Measurements from ENCODE around the gene HSDL2.
"Not testable (repeated sequence)": the region's sequence is repeated elsewhere in the genome, so short reads cannot be mapped to it uniquely, and the experiment has no call there.

The HSDL2 gene

GRCh38 chr9:112348257-112349007, 31.5 kb upstream of the HSDL2 start:
- Histone ChIP-seq H3K9me3 (ENCODE audit: insufficient read depth, low read depth, low read length) (no peaks in the 10 kb centered on the region), H3K9ac (ENCODE audit: low read depth, low read length) (no peak overlapping the region), H3K27me3 (ENCODE audit: insufficient read depth, low read length) (no peaks in the 10 kb centered on the region), H3K36me3 (ENCODE audit: insufficient read depth, low read length) (no peaks in the 10 kb centered on the region), H3K4me3 (ENCODE audit: low read length) (peak overlapping the region; percentile 34), H3K27ac (ENCODE audit: low read depth, low read length) (no peak overlapping the region; the same call in 1 of the 2 replicates), H3K4me1 (ENCODE audit: insufficient read depth, low read length) (peaks cover 13% of the 10 kb centered on the region)
- WGBS: 67% methylated on average over 18 of the region's 19 CpGs

- Histone ChIP-seq H3K4me1 (ENCODE audit: insufficient read depth, low read length) (peaks cover 13% of the 10 kb centered on the region), H3K36me3 (ENCODE audit: insufficient read depth, low read length) (no peaks in the 10 kb centered on the region), H3K4me3 (ENCODE audit: low read length) (peak overlapping the region; percentile 34), H3K27me3 (ENCODE audit: insufficient read depth, low read length) (no peaks in the 10 kb centered on the region), H3K27ac (ENCODE audit: low read depth, low read length) (no peak overlapping the region; the same call in 1 of the 2 replicates), H3K9me3 (ENCODE audit: insufficient read depth, low read depth, low read length) (no peaks in the 10 kb centered on the region), H3K9ac (ENCODE audit: low read depth, low read length) (no peak overlapping the region)
- 63% methylated on average over 3 of the region's 4 CpGs for WGBS
Observed at GRCh38 chr9:112349008-112349333, 30.9 kb upstream of the HSDL2 start.

- peaks cover 16% of the 10 kb centered on the region for H3K4me1 ChIP-seq (ENCODE audit: insufficient read depth, low read length)
- no peak overlapping the region for H3K4me3 ChIP-seq (ENCODE audit: low read length)
- H3K27ac ChIP-seq (ENCODE audit: low read depth, low read length): no peak overlapping the region
- WGBS: 92% methylated on average over 3 of the region's 3 CpGs
- no peak overlapping the region for H3K9ac ChIP-seq (ENCODE audit: low read depth, low read length)
- H3K36me3 ChIP-seq (ENCODE audit: insufficient read depth, low read length): no peaks in the 10 kb centered on the region
- no peaks in the 10 kb centered on the region for H3K9me3 ChIP-seq (ENCODE audit: insufficient read depth, low read depth, low read length)
- no peaks in the 10 kb centered on the region for H3K27me3 ChIP-seq (ENCODE audit: insufficient read depth, low read length)
Observed at GRCh38 chr9:112351184-112351583, 28.7 kb upstream of the HSDL2 start.

GRCh38 chr9:112352209-112352608, 27.7 kb upstream of the HSDL2 start:
- WGBS: 76% methylated on average over 3 of the region's 3 CpGs
- no peaks in the 10 kb centered on the region for H3K27me3 ChIP-seq (ENCODE audit: insufficient read depth, low read length)
- no peak overlapping the region for H3K9ac ChIP-seq (ENCODE audit: low read depth, low read length)
- no peaks in the 10 kb centered on the region for H3K9me3 ChIP-seq (ENCODE audit: insufficient read depth, low read depth, low read length)
- H3K4me1 ChIP-seq (ENCODE audit: insufficient read depth, low read length): peaks cover 16% of the 10 kb centered on the region
- H3K4me3 ChIP-seq (ENCODE audit: low read length): no peak overlapping the region
- no peaks in the 10 kb centered on the region for H3K36me3 ChIP-seq (ENCODE audit: insufficient read depth, low read length)
- no peak overlapping the region for H3K27ac ChIP-seq (ENCODE audit: low read depth, low read length)

- H3K9me3 ChIP-seq (ENCODE audit: insufficient read depth, low read depth, low read length): no peaks in the 10 kb centered on the region
- no peaks in the 10 kb centered on the region for H3K27me3 ChIP-seq (ENCODE audit: insufficient read depth, low read length)
- no peak overlapping the region for H3K27ac ChIP-seq (ENCODE audit: low read depth, low read length)
- no peak overlapping the region for H3K4me3 ChIP-seq (ENCODE audit: low read length)
- H3K4me1 ChIP-seq (ENCODE audit: insufficient read depth, low read length): 0 out of 2 replicates have a peak, but pooled peaks cover 3% of the 10 kb centered on the region
- 95% methylated on average over 1 of the region's 1 CpG for WGBS
- H3K36me3 ChIP-seq (ENCODE audit: insufficient read depth, low read length): no peaks in the 10 kb centered on the region
- no peak overlapping the region for H3K9ac ChIP-seq (ENCODE audit: low read depth, low read length)
Observed at GRCh38 chr9:112354081-112354743, 25.7 kb upstream of the HSDL2 start.

GRCh38 chr9:112355427-112355897, 24.4 kb upstream of the HSDL2 start:
- 0 out of 2 replicates have a peak, but pooled peaks cover 3% of the 10 kb centered on the region for H3K4me1 ChIP-seq (ENCODE audit: insufficient read depth, low read length)
- H3K9ac ChIP-seq (ENCODE audit: low read depth, low read length): no peak overlapping the region
- H3K9me3 ChIP-seq (ENCODE audit: insufficient read depth, low read depth, low read length): no peaks in the 10 kb centered on the region
- no peak overlapping the region for H3K27ac ChIP-seq (ENCODE audit: low read depth, low read length)
- H3K27me3 ChIP-seq (ENCODE audit: insufficient read depth, low read length): no peaks in the 10 kb centered on the region
- WGBS: 81% methylated on average over 8 of the region's 8 CpGs
- H3K4me3 ChIP-seq (ENCODE audit: low read length): no peak overlapping the region
- no peaks in the 10 kb centered on the region for H3K36me3 ChIP-seq (ENCODE audit: insufficient read depth, low read length)

GRCh38 chr9:112360047-112360804, 19.7 kb upstream of the HSDL2 start:
- Histone ChIP-seq H3K9me3 (ENCODE audit: insufficient read depth, low read depth, low read length) (no peaks in the 10 kb centered on the region), H3K27me3 (ENCODE audit: insufficient read depth, low read length) (no peaks in the 10 kb centered on the region), H3K4me1 (ENCODE audit: insufficient read depth, low read length) (0 out of 2 replicates have a peak, but pooled peaks cover 1% of the 10 kb centered on the region), H3K36me3 (ENCODE audit: insufficient read depth, low read length) (no peaks in the 10 kb centered on the region), H3K9ac (ENCODE audit: low read depth, low read length) (no peak overlapping the region), H3K27ac (ENCODE audit: low read depth, low read length) (no peak overlapping the region), H3K4me3 (ENCODE audit: low read length) (no peak overlapping the region)
- WGBS: 92% methylated on average over 5 of the region's 5 CpGs

- H3K4me3 ChIP-seq (ENCODE audit: low read length): no peak overlapping the region
- H3K9me3 ChIP-seq (ENCODE audit: insufficient read depth, low read depth, low read length): peaks cover 4% of the 10 kb centered on the region; the same call in 1 of the 2 replicates
- H3K4me1 ChIP-seq (ENCODE audit: insufficient read depth, low read length): no peaks in the 10 kb centered on the region
- 43% methylated on average over 3 of the region's 4 CpGs for WGBS
- H3K36me3 ChIP-seq (ENCODE audit: insufficient read depth, low read length): no peaks in the 10 kb centered on the region
- H3K27ac ChIP-seq (ENCODE audit: low read depth, low read length): no peak overlapping the region
- H3K27me3 ChIP-seq (ENCODE audit: insufficient read depth, low read length): no peaks in the 10 kb centered on the region
- no peak overlapping the region for H3K9ac ChIP-seq (ENCODE audit: low read depth, low read length)
Observed at GRCh38 chr9:112361601-112362000, 18.3 kb upstream of the HSDL2 start.

GRCh38 chr9:112364761-112365160, 15.1 kb upstream of the HSDL2 start:
- peaks cover 12% of the 10 kb centered on the region; the same call in 1 of the 2 replicates for H3K9me3 ChIP-seq (ENCODE audit: insufficient read depth, low read depth, low read length)
- H3K9ac ChIP-seq (ENCODE audit: low read depth, low read length): no peak overlapping the region
- no peaks in the 10 kb centered on the region for H3K36me3 ChIP-seq (ENCODE audit: insufficient read depth, low read length)
- H3K4me1 ChIP-seq (ENCODE audit: insufficient read depth, low read length): no peaks in the 10 kb centered on the region
- no peak overlapping the region for H3K4me3 ChIP-seq (ENCODE audit: low read length)
- H3K27me3 ChIP-seq (ENCODE audit: insufficient read depth, low read length): no peaks in the 10 kb centered on the region
- 72% methylated on average over 2 of the region's 3 CpGs for WGBS
- H3K27ac ChIP-seq (ENCODE audit: low read depth, low read length): no peak overlapping the region

- WGBS: 97% methylated on average over 3 of the region's 3 CpGs
- H3K36me3 ChIP-seq (ENCODE audit: insufficient read depth, low read length); H3K4me3 ChIP-seq (ENCODE audit: low read length); H3K9ac ChIP-seq (ENCODE audit: low read depth, low read length); H3K4me1 ChIP-seq (ENCODE audit: insufficient read depth, low read length); H3K27ac ChIP-seq (ENCODE audit: low read depth, low read length); H3K27me3 ChIP-seq (ENCODE audit: insufficient read depth, low read length): not testable (repeated sequence)
- H3K9me3 ChIP-seq (ENCODE audit: insufficient read depth, low read depth, low read length): peaks cover 12% of the 10 kb centered on the region; the same call in 1 of the 2 replicates
Observed at GRCh38 chr9:112365257-112365656, 14.7 kb upstream of the HSDL2 start.

GRCh38 chr9:112366591-112366990, 13.3 kb upstream of the HSDL2 start:
- Histone ChIP-seq H3K4me3 (ENCODE audit: low read length) (no peak overlapping the region), H3K9me3 (ENCODE audit: insufficient read depth, low read depth, low read length) (peaks cover 12% of the 10 kb centered on the region; the same call in 1 of the 2 replicates)

More at GRCh38 chr9:112366591-112366990, 13.3 kb upstream of the HSDL2 start:
- no peaks in the 10 kb centered on the region for H3K36me3 ChIP-seq (ENCODE audit: insufficient read depth, low read length)
- H3K9ac ChIP-seq (ENCODE audit: low read depth, low read length): no peak overlapping the region
- WGBS: 77% methylated on average over 3 of the region's 3 CpGs
- H3K27me3 ChIP-seq (ENCODE audit: insufficient read depth, low read length): no peaks in the 10 kb centered on the region
- H3K4me1 ChIP-seq (ENCODE audit: insufficient read depth, low read length): no peaks in the 10 kb centered on the region
- no peak overlapping the region; the same call in 1 of the 2 replicates for H3K27ac ChIP-seq (ENCODE audit: low read depth, low read length)
